HG03064 (cell line): Measurements from ENCODE around the gene CYP20A1.
A peak's percentile ranks its signal among the peaks of the same experiment; 100 is the strongest.
"Not testable (repeated sequence)": the region's sequence is repeated elsewhere in the genome, so short reads cannot be mapped to it uniquely, and the experiment has no call there.

Experiments
- ATAC-seq: cut with Tn5 transposase; IDR thresholded peaks from one replicate; pipeline ENCODE4 v1.9.1; 2021; ENCODE audit warnings: low read depth; ENCODE audit not compliant: unreplicated experiment

Gene CYP20A1, protein sequence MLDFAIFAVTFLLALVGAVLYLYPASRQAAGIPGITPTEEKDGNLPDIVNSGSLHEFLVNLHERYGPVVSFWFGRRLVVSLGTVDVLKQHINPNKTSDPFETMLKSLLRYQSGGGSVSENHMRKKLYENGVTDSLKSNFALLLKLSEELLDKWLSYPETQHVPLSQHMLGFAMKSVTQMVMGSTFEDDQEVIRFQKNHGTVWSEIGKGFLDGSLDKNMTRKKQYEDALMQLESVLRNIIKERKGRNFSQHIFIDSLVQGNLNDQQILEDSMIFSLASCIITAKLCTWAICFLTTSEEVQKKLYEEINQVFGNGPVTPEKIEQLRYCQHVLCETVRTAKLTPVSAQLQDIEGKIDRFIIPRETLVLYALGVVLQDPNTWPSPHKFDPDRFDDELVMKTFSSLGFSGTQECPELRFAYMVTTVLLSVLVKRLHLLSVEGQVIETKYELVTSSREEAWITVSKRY

GRCh38 chr2:203238704-203239526 is at the start of gene CYP20A1:
Gene CYP20A1 (plus strand): TSS chr2:203239018. CDS start chr2:203239063, 45 bp downstream.
- ATAC-seq, result peak; percentile 91

- ATAC-seq, result not testable (repeated sequence)
These were observed 48.3 kb upstream of the CYP20A1 start for GRCh38 chr2:203190547-203190946.

DNA sequence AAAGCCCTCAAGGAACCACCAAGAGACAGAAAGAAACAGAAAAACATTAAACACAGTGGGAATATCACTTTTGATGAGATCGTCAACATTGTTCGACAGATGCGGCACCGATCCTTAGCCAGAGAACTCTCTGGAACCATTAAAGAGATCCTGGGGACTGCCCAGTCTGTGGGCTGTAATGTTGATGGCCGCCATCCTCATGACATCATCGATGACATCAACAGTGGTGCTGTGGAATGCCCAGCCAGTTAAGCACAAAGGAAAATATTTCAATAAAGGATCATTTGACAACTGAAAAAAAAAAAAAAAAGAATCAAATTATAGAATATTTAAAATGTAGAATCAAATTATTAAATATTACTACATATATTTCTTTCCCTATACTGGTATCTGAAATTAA is 47.8 kb upstream of the CYP20A1 start:
- ATAC-seq, result not testable (repeated sequence)

DNA sequence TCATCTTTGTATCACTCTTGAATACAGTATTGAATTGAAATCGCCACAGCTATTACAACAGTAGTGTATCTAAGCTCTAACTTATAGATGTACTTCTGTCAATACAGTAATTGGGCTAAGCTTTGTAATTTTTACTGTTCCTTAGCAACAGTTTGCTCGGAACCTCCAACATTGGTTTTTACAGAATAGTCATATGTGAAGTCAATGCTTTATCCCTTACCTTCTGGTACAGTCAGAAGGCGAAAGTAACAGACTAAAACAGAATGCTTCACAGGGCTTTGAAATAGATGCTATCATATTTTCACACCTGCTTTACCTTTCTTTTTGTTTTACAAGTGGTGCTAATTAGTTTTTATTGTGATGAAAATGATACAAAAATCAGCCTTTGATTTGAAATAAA is 46.9 kb upstream of the CYP20A1 start:
- no peak for ATAC-seq

DNA sequence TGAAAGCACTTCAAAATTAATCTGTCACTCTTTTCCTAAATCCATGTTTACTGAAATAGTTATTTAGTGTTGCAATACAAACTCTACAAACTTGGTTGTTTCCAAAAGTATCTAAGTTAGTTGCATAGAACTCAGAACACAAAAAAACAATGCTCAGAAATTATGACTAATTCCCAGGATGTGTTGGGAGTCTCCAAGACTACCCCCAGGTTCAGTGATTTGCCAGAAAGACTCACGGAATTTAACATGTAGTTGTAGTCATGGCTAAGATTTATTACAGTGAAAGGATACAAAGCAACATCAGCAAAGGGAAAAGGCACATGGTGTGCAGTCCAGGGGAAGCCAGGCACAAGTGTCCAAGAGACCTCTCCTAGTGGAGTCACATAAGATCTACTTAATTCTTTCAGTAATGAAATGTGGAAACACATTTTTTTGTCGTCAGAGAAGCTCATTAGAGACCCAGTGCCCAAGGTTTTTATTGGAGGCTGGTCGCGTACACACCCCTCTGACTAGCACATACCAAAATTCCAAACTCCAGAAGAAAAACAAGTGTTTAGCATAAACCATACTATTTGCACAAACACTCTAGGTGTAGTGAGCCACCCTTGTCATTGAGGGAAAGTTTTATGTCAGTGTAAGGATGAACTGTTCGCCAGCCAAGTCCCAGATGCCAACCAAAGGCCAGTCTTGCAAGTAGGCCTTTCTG is 43.3 kb upstream of the CYP20A1 start:
- ATAC-seq, result no peak

DNA sequence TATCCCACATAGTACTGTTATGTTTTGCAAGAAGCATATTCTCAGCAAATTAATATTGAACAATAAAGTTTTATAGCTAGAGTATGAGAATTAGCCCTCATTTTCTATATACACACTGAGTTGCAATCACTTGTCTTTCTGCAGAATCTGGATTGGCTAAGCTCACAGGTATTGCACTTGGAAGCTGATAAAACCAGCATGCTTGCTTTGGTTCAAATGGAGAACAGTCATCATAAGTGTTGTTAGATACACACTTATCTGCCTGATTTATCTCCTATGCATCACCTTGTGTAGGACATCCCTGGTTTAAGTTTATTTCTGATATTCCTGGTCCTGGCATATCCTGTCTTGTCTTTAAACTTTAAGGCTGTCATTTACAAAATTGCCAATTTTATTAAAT is 38.0 kb upstream of the CYP20A1 start:
- no peak for ATAC-seq

DNA sequence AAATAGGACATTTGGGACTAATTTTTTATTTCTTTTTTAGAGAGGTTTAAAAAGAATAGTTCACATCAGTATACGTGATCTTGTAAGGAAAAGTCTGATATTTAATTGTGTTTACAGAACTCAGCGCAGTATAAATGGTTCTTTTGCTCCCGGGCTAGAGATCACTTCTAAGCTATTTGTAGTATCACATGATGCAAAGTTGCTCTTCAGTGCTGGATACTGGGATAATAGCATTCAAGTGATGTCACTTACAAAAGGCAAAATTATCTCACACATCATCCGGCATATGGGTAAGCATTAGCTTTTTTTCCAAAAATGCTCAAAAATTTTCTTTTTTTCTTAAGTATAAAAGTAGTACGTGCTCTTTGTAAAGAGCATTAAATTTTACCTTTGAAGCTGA is 37.4 kb upstream of the CYP20A1 start:
- no peak for ATAC-seq

DNA sequence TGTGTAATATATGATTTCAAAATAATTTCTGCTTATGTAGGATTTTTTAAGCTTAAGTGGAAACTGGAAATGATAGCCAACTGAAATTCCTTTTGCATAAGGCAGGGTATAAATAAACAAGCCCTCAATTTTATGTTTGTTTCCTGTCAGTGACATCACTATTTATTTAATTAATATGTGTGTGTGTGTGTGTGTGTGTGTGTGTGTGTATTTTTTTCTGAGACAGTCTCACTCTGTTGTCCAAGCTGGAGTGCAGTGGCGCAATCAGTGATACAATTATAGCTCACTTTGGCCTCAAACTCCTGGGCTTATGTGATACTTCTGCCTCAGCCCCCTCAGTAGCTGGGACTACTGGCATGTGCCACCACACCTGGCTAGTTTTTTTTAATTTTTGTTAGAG is 29.3 kb upstream of the CYP20A1 start:
- no peak for ATAC-seq

DNA sequence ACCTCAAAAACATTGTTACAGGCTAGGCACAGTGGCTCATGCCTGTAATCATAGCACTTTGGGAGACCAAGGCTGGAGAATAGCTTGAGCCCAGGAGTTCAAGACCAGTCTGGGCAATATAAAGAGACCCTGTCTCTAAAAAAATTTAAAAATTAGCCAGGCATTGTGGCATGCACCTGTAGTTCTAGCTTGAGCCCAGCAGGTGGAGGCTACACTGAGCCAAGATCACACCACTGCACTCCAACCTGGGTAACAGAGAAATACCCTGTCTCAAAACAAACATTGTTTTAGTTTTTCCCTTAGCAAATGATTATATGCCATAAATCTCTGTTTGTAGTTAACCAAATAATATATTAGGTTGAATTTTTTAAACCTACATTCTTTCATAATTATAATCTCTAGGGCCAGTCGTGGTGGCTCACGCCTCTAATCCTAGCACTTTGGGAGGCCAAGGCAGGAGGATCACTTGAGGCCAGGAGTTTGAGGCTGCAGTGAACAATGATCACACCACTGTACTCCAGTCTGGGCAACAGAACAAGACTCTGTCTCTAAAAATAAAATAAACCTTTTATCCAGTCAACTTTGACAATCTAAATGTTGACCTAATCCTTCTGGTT is 13.3 kb upstream of the CYP20A1 start:
- ATAC-seq, result no peak

DNA sequence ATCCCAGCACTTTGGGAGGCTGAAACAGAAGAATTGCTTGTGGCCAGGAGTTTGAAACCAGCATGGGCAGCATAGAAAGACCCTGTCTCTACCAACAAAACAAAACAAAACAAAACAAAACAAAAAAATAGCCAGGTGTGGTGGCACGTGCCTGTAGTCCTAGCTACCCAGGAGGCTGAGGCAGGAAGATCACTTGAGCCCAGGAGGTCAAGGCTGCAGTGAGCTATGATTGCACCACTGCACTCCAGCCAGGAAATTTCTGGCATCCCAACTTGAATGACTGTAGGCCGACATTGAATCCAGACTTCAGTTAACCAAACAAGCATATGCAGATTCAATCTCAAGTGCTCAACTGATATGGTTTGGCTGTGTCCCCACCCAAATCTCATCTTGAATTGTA is 9.1 kb upstream of the CYP20A1 start:
- ATAC-seq, result not testable (repeated sequence)

DNA sequence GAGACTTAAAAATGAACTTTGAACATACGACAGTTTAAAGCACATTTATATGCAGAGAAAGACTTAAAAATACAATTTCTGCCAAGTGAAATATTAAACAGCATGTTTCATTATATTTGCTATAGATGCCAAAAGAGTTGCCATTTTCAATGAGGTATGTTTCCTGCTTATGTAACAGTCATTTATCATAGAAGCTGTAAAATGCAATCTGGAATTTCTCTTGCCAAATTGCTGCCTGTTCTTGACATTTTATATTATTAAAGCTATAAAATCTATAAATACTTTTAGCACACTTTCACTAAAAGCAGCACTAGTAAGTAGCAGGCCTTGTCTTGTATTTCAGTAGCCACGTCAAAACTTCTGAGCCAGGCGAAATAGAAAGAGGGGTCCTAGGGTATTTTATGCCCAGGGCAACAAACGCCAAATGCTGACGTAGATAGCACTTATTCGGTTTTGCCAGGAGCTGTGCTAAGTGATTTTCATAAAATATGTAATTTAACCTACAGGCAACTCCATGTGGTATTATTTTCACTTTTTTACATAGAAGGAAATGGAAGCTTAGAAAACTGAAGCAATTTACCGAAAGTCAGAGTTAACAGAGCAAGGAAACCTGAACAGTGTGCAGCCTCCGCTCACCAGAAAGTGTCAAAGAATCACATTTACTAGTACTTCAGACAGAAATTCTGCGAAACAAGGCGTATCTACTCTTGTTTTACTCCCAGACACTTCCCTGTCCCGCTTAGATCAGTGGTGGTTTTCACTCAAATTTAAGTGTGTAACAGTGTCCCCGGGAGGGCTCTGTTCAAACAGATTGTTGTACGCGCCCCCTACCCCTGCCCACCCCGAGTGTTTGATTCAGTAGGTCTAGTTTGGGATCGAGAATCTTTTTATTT is 1.2 kb upstream of the CYP20A1 start:
- ATAC-seq, result no peak

- no peak for ATAC-seq
These were observed 520 bp upstream of the CYP20A1 start for GRCh38 chr2:203238292-203238703.

GRCh38 chr2:203240491-203240890 is 1.7 kb downstream of the CYP20A1 start:
- no peak for ATAC-seq

DNA sequence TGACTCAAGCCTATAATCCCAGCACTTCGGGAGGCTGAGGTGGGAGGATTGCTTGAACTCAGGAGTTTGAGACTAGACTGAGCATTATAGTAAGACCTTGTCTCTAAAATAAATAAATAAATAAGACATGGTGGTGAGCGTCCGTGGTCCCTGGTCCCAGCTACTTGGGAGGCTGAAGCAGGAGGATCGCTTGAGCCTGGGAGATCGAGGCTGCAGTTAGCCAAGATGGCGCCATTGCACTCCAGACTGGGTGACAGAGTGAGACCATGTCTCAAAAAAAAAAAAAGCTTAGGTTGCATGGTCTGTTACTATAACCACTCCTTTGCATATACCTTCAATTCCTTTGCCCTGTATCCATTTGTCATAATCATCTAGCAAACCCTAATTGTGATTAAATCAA is 3.7 kb downstream of the CYP20A1 start:
- ATAC-seq, result no peak

DNA sequence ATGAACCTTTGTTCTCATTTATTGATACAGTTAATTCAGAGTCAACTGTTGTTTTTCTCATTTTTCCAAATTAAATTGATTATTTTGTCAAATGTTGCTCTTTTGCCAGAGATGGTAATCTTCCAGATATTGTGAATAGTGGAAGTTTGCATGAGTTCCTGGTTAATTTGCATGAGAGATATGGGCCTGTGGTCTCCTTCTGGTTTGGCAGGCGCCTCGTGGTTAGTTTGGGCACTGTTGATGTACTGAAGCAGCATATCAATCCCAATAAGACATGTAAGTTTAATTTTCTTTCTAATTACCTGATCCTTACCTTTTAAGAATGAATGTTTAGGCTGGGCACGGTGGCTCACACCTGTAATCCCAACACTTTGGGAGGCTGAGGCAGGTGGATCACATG is 7.8 kb downstream of the CYP20A1 start:
- no peak for ATAC-seq

DNA sequence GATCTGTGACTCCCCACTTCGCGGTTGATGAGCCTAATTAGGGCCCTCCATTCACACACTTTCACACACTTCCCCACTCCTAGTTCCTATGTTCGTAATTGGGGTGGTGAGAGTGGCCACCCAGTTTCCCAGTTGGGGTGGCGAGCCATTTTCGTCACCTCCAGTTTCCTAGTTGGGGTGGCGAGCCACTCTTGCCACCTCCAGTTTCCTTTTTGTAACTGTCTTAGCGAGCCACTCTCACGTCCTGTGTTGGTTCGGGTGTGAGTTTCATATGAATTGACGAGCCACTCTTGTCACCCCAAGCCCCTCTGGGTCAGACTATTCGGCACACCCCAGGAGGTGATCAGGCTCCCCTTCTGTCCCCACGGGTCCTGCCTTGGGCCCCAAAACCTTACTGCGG is 14.0 kb downstream of the CYP20A1 start:
- ATAC-seq, result no peak

DNA sequence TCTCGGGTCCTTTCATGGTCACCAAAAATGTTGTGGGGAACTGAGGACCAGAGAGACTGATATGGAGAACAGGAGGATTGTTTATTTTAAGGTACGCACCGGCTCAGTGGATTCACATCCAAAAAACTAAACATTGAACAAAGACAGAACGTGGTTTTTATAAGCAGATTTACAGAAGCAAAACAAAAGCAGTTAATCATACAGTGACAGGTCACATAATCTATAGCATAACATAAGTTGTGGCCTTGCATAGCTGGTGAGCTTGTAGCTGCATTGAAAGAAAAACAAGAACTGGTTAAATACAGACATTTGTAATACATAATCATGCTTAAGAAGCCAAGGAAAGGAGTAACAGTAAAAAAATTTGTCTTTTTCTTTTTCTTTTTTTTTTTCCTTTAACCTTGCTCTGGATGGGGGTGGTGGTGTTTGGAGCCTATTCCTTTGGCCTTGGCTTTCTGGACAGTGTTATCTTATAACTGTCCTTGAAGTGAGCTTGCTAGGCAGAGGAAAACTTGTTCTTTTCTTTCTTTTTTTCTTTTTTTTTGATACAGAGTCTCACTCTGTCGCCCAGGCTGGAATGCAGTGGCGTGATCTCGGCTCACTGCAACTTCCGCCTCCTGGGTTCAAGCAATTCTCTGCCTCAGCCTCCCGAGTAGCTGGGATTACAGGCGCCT is 14.7 kb downstream of the CYP20A1 start:
- ATAC-seq, result not testable (repeated sequence)

GRCh38 chr2:203261326-203262159 is 22.7 kb downstream of the CYP20A1 start:
- no peak for ATAC-seq
